Astrocyte (in vitro differentiated cells and primary cell): ENCODE results near the gene KDM7A.

Source experiments
- CTCF ChIP-seq: IDR thresholded peaks from 2 replicates; pipeline ENCODE4 v1.5.1; 2011; ENCODE audit warnings: low read depth, mild to moderate bottlenecking, inconsistent platforms, low read length, moderate library complexity; ENCODE audit not compliant: insufficient read depth
- EZH2 ChIP-seq: IDR thresholded peaks from 2 replicates; pipeline ENCODE4 v1.6.1; 2012; ENCODE audit warnings: mild to moderate bottlenecking, low read length, inconsistent platforms; ENCODE audit not compliant: insufficient read depth

GRCh38 chr7:140168816-140169215 is 8.0 kb downstream of the KDM7A start:
- TF ChIP-seq CTCF (no peak), EZH2 (no peak)
